Tibial artery (tissue), 4 donors: ENCODE results near the gene C1QTNF12.

Source experiments
- DNase-seq, 2 donors: peaks; one replicate each; pipeline ENCODE4 v3.0.0-alpha.2; 2019
- H3K27ac ChIP-seq, 2 donors: fragments of 200-600 bp; sonication (generic) in 1 of 2; 1 replicate in 1 of 2; 2 replicates in 1 of 2; pipeline ENCODE4 v1.5.1; 2018 to 2019; ENCODE audit warnings: mild to moderate bottlenecking in 1 of 2
- H3K27me3 ChIP-seq, 2 donors: fragments of 200-600 bp; sonication (generic) in 1 of 2; one replicate each; pipeline versions ENCODE4 v1.5.1 to v1.6.0; 2016 to 2019
- H3K36me3 ChIP-seq, 3 donors: fragments of 200-600 bp; sonication (generic) in 2 of 3; one replicate each; pipeline ENCODE4 v1.5.1; 2016 to 2019; ENCODE audit warnings: mild to moderate bottlenecking in 2 of 3
- H3K4me1 ChIP-seq, 4 donors: fragments of 200-600 bp; sonication (generic) in 2 of 4; 1 replicate in 3 of 4; 2 replicates in 1 of 4; pipeline ENCODE4 v1.5.1; 2016 to 2019
- H3K4me3 ChIP-seq, 2 donors: fragments of 200-600 bp; sonication (generic) in 1 of 2; 1 replicate in 1 of 2; 2 replicates in 1 of 2; pipeline ENCODE4 v1.5.1; 2018 to 2019; ENCODE audit warnings: mild to moderate bottlenecking in 2 of 2
- H3K9me3 ChIP-seq, 3 donors: fragments of 200-600 bp; sonication (generic) in 1 of 3; one replicate each; pipeline ENCODE4 v1.5.1; 2016 to 2019
- intact Hi-C: fragments of 100-400 bp; cut with DNase I; formaldehyde crosslinking; loops from one replicate; pipeline ENCODE4 v1.15.0; 2023; ENCODE audit warnings: low total_unique reads
- TF ChIP-seq, protein P1 (sequence below), 2 experiments: fragments of 200-600 bp in 1 of 2; fragments of 450-650 bp in 1 of 2; IDR thresholded peaks; one replicate each; pipeline ENCODE4 v1.5.1; 2017 to 2019; ENCODE audit warnings: antibody characterized with exemption in 2 of 2, mild to moderate bottlenecking in 1 of 2, moderate library complexity in 1 of 2

The C1QTNF12 gene

DNA sequence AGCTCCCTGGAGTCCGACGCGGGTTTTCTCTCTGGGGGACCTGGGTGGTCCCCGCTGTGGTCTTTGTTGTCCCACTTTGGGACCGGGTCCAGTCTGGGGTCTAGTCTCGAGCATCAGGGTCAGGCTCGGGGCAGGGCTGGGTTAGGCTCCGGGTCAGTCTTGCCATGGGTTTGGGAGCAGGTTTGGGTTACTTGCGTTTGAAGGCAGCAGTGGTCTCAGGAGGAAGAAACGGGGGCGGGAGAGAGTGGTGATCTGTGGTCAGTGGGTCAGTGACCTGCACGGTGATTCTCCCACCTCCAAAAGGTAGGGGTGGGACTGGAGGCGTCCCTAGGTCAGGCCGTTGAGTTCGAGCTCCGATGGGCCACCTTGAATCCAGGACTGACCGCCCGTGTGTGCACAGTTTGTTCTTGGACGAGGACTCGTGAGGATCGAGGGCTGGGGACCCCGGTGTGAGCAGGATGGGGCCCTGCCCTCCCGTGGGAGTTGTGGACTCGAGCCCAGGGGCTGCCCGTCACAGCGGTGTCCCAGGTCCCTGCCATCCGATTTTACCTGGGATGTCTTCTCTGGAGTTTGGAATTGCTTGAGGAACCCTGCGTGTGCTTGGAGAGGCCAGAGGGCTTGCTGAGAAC is 12.2 kb downstream of the C1QTNF12 start:
- intact Hi-C loops, result loop anchor here (5.0 kb wide), 1 partner anchor 112 kb away; no protein-coding TSS in a partner anchor
- peaks cover 0 to 52% (median 28%) of the 10 kb centered on the region in 4 donors for H3K4me1 ChIP-seq

DNA sequence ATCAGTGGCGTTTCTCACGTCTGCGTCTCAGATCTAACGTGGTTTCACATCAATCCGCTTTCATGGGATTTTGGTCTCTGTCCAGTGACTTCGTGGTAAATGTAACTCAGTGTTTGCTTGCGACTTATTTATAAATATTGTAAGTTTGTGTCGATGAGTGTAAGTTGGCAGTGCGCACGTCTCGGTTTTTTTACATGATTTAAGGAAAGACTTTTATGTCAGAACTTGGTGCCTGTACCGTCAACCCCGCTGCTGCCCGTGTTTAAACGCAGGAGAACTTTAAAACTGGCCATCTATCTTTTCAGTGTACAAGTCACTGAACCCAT is 13.0 kb downstream of the C1QTNF12 start:
- TF ChIP-seq, protein P1, sequence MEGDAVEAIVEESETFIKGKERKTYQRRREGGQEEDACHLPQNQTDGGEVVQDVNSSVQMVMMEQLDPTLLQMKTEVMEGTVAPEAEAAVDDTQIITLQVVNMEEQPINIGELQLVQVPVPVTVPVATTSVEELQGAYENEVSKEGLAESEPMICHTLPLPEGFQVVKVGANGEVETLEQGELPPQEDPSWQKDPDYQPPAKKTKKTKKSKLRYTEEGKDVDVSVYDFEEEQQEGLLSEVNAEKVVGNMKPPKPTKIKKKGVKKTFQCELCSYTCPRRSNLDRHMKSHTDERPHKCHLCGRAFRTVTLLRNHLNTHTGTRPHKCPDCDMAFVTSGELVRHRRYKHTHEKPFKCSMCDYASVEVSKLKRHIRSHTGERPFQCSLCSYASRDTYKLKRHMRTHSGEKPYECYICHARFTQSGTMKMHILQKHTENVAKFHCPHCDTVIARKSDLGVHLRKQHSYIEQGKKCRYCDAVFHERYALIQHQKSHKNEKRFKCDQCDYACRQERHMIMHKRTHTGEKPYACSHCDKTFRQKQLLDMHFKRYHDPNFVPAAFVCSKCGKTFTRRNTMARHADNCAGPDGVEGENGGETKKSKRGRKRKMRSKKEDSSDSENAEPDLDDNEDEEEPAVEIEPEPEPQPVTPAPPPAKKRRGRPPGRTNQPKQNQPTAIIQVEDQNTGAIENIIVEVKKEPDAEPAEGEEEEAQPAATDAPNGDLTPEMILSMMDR (IDR thresholded peaks at IDR 0.05), result no peak
- no peaks in the 10 kb centered on the region for H3K9me3 ChIP-seq
- H3K36me3 ChIP-seq, result peaks cover 2 to 28% (median 5%) of the 10 kb centered on the region in 3 donors
- H3K27ac ChIP-seq, result no peak overlapping the region
- DNase-seq, result no peak
- no peak overlapping the region for H3K4me3 ChIP-seq
- peaks cover 0 to 17% of the 10 kb centered on the region in 2 donors for H3K27me3 ChIP-seq
- H3K4me1 ChIP-seq, result peaks cover 0 to 51% (median 32%) of the 10 kb centered on the region in 4 donors
- intact Hi-C loops, result loop anchor here (5.0 kb wide), 1 partner anchor 111 kb away; no protein-coding TSS in a partner anchor

More for the DNA sequence above, 12.2 kb downstream of the C1QTNF12 start:
- TF ChIP-seq, protein P1 (IDR thresholded peaks at IDR 0.05), result no peak
- peaks cover 0 to 21% (median 0%) of the 10 kb centered on the region in 3 donors for H3K36me3 ChIP-seq
- H3K9me3 ChIP-seq, result no peaks in the 10 kb centered on the region
- no peak overlapping the region for H3K27ac ChIP-seq
- no peak overlapping the region for H3K4me3 ChIP-seq
- DNase-seq, result no peak
- H3K27me3 ChIP-seq, result peaks cover 0 to 25% of the 10 kb centered on the region in 2 donors

- Histone ChIP-seq H3K4me1 (peaks cover 0 to 47% (median 34%) of the 10 kb centered on the region in 4 donors), H3K36me3 (peaks cover 7 to 34% (median 11%) of the 10 kb centered on the region in 3 donors), H3K27me3 (peaks cover 0 to 12% of the 10 kb centered on the region in 2 donors), H3K27ac (no peak overlapping the region), H3K9me3 (no peaks in the 10 kb centered on the region), H3K4me3 (peak overlapping the region; percentile 94 to 99)
- TF ChIP-seq, protein P1 (IDR thresholded peaks at IDR 0.05), result no peak
- no peak for DNase-seq
- intact Hi-C loops, result loop anchor here (5.0 kb wide), 1 partner anchor 111 kb away; no protein-coding TSS in a partner anchor
Measured at GRCh38 chr1:1232796-1233566, 13.5 kb downstream of the C1QTNF12 start.

- Histone ChIP-seq H3K27me3 (peaks cover 0 to 5% of the 10 kb centered on the region in 2 donors), H3K9me3 (no peaks in the 10 kb centered on the region), H3K4me3 (peak within 1 kb of the TSS; percentile 94 to 99), H3K4me1 (peaks cover 0 to 42% (median 34%) of the 10 kb centered on the region in 4 donors), H3K27ac (peak within 1 kb of the TSS; percentile 96 to 99), H3K36me3 (peaks cover 14 to 40% (median 17%) of the 10 kb centered on the region in 3 donors)
- DNase-seq, result no peak
- intact Hi-C loops, result loop anchor here (5.0 kb wide), 1 partner anchor 110 kb away; no protein-coding TSS in a partner anchor
- TF ChIP-seq, protein P1 (IDR thresholded peaks at IDR 0.05), result no peak
Measured at GRCh38 chr1:1232208-1232795, 14.2 kb downstream of the C1QTNF12 start, which contains the start of gene B3GALT6. Gene B3GALT6 (plus strand): TSS chr1:1232237. CDS start chr1:1232279, 42 bp downstream.

- peak; percentile 95 to 97 for DNase-seq
- intact Hi-C loops, result loop anchor here (5.0 kb wide), 1 partner anchor 109 kb away; no protein-coding TSS in a partner anchor
- peaks cover 0 to 42% (median 32%) of the 10 kb centered on the region in 4 donors for H3K4me1 ChIP-seq
- no peaks in the 10 kb centered on the region for H3K27me3 ChIP-seq
- TF ChIP-seq, protein P1 (IDR thresholded peaks at IDR 0.05), result no peak
- peak within 1 kb of the TSS; percentile 94 to 99 for H3K4me3 ChIP-seq
- peak within 1 kb of the TSS; percentile 96 to 99 for H3K27ac ChIP-seq
- H3K36me3 ChIP-seq, result peaks cover 19 to 47% (median 24%) of the 10 kb centered on the region in 3 donors
- no peaks in the 10 kb centered on the region for H3K9me3 ChIP-seq
Measured at GRCh38 chr1:1231400-1232207, 14.9 kb downstream of the C1QTNF12 start, which contains the start of gene SDF4. Gene SDF4 (minus strand): TSS chr1:1232001. CDS start chr1:1228772, 3,229 bp downstream.
